H9 (cell line): ENCODE measurements around the gene HCN1. TPM values are rescaled to one million over a fixed set of nuclear protein-coding genes. Genes with fewer than 3 reads are reported as not detected.

Experiments
- DNase-seq: peaks from one replicate; pipeline ENCODE4 v3.0.0-alpha.2; 2017
- H2AFZ ChIP-seq: one replicate; pipeline ENCODE4 v1.6.1; 2013; ENCODE audit warnings: mild to moderate bottlenecking, low read length, control low read depth, moderate library complexity
- H2AK5ac ChIP-seq: 2 replicates; pipeline ENCODE4 v1.6.1; 2013; ENCODE audit warnings: low read length, control low read depth, mixed read lengths; ENCODE audit not compliant: insufficient read length
- H2BK120ac ChIP-seq: one replicate; pipeline ENCODE4 v1.6.1; 2013; ENCODE audit warnings: low read depth, mild to moderate bottlenecking, low read length, control low read depth, inconsistent platforms; ENCODE audit not compliant: poor library complexity, severe bottlenecking
- H2BK12ac ChIP-seq: 2 replicates; pipeline ENCODE4 v1.6.1; 2013; ENCODE audit warnings: low read length, control low read depth, mixed read lengths, low read depth; ENCODE audit not compliant: insufficient read length
- H2BK15ac ChIP-seq: 2 replicates; pipeline ENCODE4 v1.6.1; 2013; ENCODE audit warnings: low read depth, low read length, control low read depth
- H2BK20ac ChIP-seq: one replicate; pipeline ENCODE4 v1.6.1; 2013; ENCODE audit warnings: low read depth, mild to moderate bottlenecking, low read length, control low read depth, inconsistent platforms; ENCODE audit not compliant: poor library complexity, severe bottlenecking
- H2BK5ac ChIP-seq: 2 replicates; pipeline ENCODE4 v1.6.1; 2013; ENCODE audit warnings: low read length, control low read depth, mixed read lengths; ENCODE audit not compliant: insufficient read length
- H3K14ac ChIP-seq: 2 replicates; pipeline ENCODE4 v1.6.1; 2013; ENCODE audit warnings: low read length, control low read depth; ENCODE audit not compliant: insufficient read depth
- H3K18ac ChIP-seq: 2 replicates; pipeline ENCODE4 v1.6.1; 2013; ENCODE audit warnings: low read depth, mild to moderate bottlenecking, mixed read lengths, low read length, control low read depth; ENCODE audit not compliant: insufficient read length
- H3K23ac ChIP-seq: 2 replicates; pipeline ENCODE4 v1.6.1; 2013; ENCODE audit warnings: low read length, control low read depth, mixed read lengths, low read depth; ENCODE audit not compliant: insufficient read length
- H3K23me2 ChIP-seq: 2 replicates; pipeline ENCODE4 v1.6.1; 2013; ENCODE audit warnings: low read depth, mild to moderate bottlenecking, mixed read lengths, low read length, control low read depth; ENCODE audit not compliant: insufficient read length, poor library complexity, severe bottlenecking
- H3K27ac ChIP-seq: 2 replicates; pipeline ENCODE4 v1.5.1; 2013; ENCODE audit warnings: low read length, control low read depth, mixed read lengths, low read depth; ENCODE audit not compliant: insufficient read length
- H3K27me3 ChIP-seq: 2 replicates; pipeline ENCODE4 v1.6.1; 2013; ENCODE audit warnings: low read length, control low read depth, inconsistent platforms; ENCODE audit not compliant: insufficient read depth
- H3K4ac ChIP-seq: 2 replicates; pipeline ENCODE4 v1.6.1; 2013; ENCODE audit warnings: low read depth, mild to moderate bottlenecking, control low read depth, inconsistent platforms, low read length, moderate library complexity
- H3K4me1 ChIP-seq: 2 replicates; pipeline ENCODE4 v1.6.1; 2013; ENCODE audit warnings: low read length, control low read depth, inconsistent platforms; ENCODE audit not compliant: insufficient read depth
- H3K4me2 ChIP-seq: 2 replicates; pipeline ENCODE4 v1.6.1; 2013; ENCODE audit warnings: low read length, control low read depth, mixed read lengths; ENCODE audit not compliant: insufficient read length, insufficient read depth
- H3K56ac ChIP-seq: 2 replicates; pipeline ENCODE4 v1.6.1; 2013; ENCODE audit warnings: low read depth, mild to moderate bottlenecking, mixed read lengths, low read length, control low read depth; ENCODE audit not compliant: insufficient read length
- H3K79me1 ChIP-seq: 2 replicates; pipeline ENCODE4 v1.6.1; 2013; ENCODE audit warnings: low read depth, mild to moderate bottlenecking, moderate library complexity, low read length, control low read depth, inconsistent platforms; ENCODE audit not compliant: insufficient read depth, poor library complexity, severe bottlenecking
- H3K79me2 ChIP-seq: 2 replicates; pipeline ENCODE4 v1.6.1; 2013; ENCODE audit warnings: low read length, control low read depth, inconsistent platforms; ENCODE audit not compliant: insufficient read depth
- H3K9ac ChIP-seq: 2 replicates; pipeline ENCODE4 v1.6.1; 2013; ENCODE audit warnings: low read length, control low read depth, mixed read lengths; ENCODE audit not compliant: insufficient read length; ENCODE audit errors: extremely low read depth
- H3K9me3 ChIP-seq: one replicate; pipeline ENCODE4 v1.6.1; 2013; ENCODE audit warnings: low read depth, low read length, inconsistent platforms; ENCODE audit not compliant: control insufficient read depth
- H3T11ph ChIP-seq: one replicate; pipeline ENCODE4 v1.6.1; 2013; ENCODE audit warnings: mild to moderate bottlenecking, low read length, control low read depth, inconsistent platforms
- H4K20me1 ChIP-seq: one replicate; pipeline ENCODE4 v1.6.1; 2013; ENCODE audit not compliant: control insufficient read depth, insufficient read length, insufficient read depth
- H4K5ac ChIP-seq: 2 replicates; pipeline ENCODE4 v1.6.1; 2013; ENCODE audit warnings: low read depth, mild to moderate bottlenecking, mixed read lengths, low read length, control low read depth; ENCODE audit not compliant: insufficient read length
- H4K8ac ChIP-seq: replicated peaks from 2 replicates; pipeline ENCODE4 v1.6.1; 2013; ENCODE audit warnings: low read length, control low read depth, mixed read lengths, low read depth; ENCODE audit not compliant: insufficient read length
- H4K91ac ChIP-seq: 2 replicates; pipeline ENCODE4 v1.6.1; 2013; ENCODE audit warnings: low read depth, mild to moderate bottlenecking, moderate library complexity, mixed read lengths, low read length, control low read depth; ENCODE audit not compliant: insufficient read length
- H3K27ac Mint-ChIP-seq, 3 experiments: 2 replicates in 2 of 3; 3 replicates in 1 of 3; pipeline ENCODE4 v1.8.0; 2020 to 2021; ENCODE audit warnings: mixed read lengths in 3 of 3, mild to moderate bottlenecking in 1 of 3, moderate library complexity in 1 of 3
- H3K27me3 Mint-ChIP-seq: 2 replicates; pipeline ENCODE4 v1.8.0; 2021; ENCODE audit warnings: low read depth, mild to moderate bottlenecking, moderate library complexity, mixed read lengths
- H3K36me3 Mint-ChIP-seq, 3 experiments: 2 replicates in 2 of 3; 3 replicates in 1 of 3; pipeline ENCODE4 v1.8.0; 2020 to 2021; ENCODE audit warnings: low read depth in 3 of 3, mixed read lengths in 3 of 3; ENCODE audit not compliant: insufficient read depth in 1 of 3
- H3K4me1 Mint-ChIP-seq, 2 experiments: 2 replicates each; pipeline ENCODE4 v1.8.0; 2020; ENCODE audit warnings: mixed read lengths in 2 of 2
- H3K4me3 Mint-ChIP-seq, 2 experiments: 2 replicates in 1 of 2; 3 replicates in 1 of 2; pipeline ENCODE4 v1.8.0; 2020 to 2021; ENCODE audit warnings: mild to moderate bottlenecking in 2 of 2, mixed read lengths in 2 of 2, moderate library complexity in 1 of 2
- H3K9me3 Mint-ChIP-seq, 2 experiments: 2 replicates in 1 of 2; 3 replicates in 1 of 2; pipeline ENCODE4 v1.8.0; 2020; ENCODE audit warnings: mild to moderate bottlenecking in 2 of 2, mixed read lengths in 2 of 2, moderate library complexity in 1 of 2
- WGBS: extraction: QIAGEN DNeasy Blood & Tissue Kit; methylation state at CpG from one replicate; pipeline ENCODE4 v1.1.7; 2013; ENCODE audit warnings: missing lambda C conversion rate, low lambda C conversion rate, mixed read lengths; ENCODE audit not compliant: insufficient read length; ENCODE audit errors: extremely low coverage; 5-methylcytosine and 5-hydroxymethylcytosine counted together
- total RNA-seq: library from RNA; stranded (reverse); gene quantifications from 2 replicates; pipeline ENCODE4 v1.2.1, GENCODE V29; 2021
- TF ChIP-seq, protein P1 (sequence below): fragments of 200-600 bp; sonication (generic); conservative IDR thresholded peaks from 3 replicates; pipeline ENCODE4 v1.8.0; 2021; ENCODE audit warnings: antibody characterized with exemption, mild to moderate bottlenecking

The HCN1 gene
- total RNA-seq, 1 experiment from 2014 or later: 4.6 TPM

DNA sequence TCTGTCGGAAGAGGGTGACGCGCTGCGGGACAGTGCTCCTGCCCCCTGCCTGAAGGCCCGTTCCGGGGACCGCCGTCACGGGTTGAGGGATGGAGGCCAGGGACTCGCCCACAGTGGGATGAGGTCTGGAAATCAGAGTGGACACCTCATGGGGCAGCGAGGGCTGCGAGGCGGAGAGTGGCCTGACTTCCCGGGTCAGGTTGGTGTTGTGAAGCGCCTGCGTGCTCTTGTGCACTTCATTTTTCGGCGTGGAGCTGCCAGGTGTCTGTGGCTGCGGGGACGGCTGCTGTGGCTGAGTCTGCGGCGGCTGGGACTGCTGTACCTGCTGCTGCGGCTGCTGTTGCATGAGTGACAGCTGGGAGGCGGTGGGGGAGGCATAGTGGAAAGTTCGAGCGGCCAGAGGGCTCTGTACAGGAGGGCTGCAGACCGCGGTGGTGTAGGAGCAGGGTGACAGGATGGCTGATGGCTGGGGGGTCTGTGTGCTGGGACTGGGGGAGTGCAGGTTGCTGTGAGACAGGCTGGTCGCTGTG lies 434.1 kb downstream of the HCN1 start:
- Histone ChIP-seq H4K8ac (no peak overlapping the region), H2BK5ac (no peak overlapping the region), H3K14ac (no peak overlapping the region; the same call in 1 of the 2 replicates), H2AFZ (no peak overlapping the region), H2BK12ac (no peak overlapping the region), H3K56ac (no peak overlapping the region), H3K18ac (no peak overlapping the region), H2AK5ac (no peak overlapping the region), H3K27me3 (no peaks in the 10 kb centered on the region), H4K20me1 (no peaks in the 10 kb centered on the region), H3K4me2 (no peak overlapping the region), H3K9me3 (no peaks in the 10 kb centered on the region), H3K79me2 (no peaks in the 10 kb centered on the region), H3K4me1 (no peaks in the 10 kb centered on the region), H4K5ac (no peak overlapping the region), H3T11ph (no peak overlapping the region), H3K79me1 (no peaks in the 10 kb centered on the region), H2BK20ac (no peak overlapping the region), H3K4ac (no peak overlapping the region), H2BK120ac (no peak overlapping the region), H3K27ac (no peak overlapping the region), H4K91ac (no peak overlapping the region), H3K23me2 (no peaks in the 10 kb centered on the region), H2BK15ac (no peak overlapping the region), H3K9ac (no peak overlapping the region), H3K23ac (no peak overlapping the region)
- DNase-seq: no peak
- TF ChIP-seq, protein P1, sequence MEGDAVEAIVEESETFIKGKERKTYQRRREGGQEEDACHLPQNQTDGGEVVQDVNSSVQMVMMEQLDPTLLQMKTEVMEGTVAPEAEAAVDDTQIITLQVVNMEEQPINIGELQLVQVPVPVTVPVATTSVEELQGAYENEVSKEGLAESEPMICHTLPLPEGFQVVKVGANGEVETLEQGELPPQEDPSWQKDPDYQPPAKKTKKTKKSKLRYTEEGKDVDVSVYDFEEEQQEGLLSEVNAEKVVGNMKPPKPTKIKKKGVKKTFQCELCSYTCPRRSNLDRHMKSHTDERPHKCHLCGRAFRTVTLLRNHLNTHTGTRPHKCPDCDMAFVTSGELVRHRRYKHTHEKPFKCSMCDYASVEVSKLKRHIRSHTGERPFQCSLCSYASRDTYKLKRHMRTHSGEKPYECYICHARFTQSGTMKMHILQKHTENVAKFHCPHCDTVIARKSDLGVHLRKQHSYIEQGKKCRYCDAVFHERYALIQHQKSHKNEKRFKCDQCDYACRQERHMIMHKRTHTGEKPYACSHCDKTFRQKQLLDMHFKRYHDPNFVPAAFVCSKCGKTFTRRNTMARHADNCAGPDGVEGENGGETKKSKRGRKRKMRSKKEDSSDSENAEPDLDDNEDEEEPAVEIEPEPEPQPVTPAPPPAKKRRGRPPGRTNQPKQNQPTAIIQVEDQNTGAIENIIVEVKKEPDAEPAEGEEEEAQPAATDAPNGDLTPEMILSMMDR: no peak
- no CpG with 5 or more reads among the region's 29 CpGs for WGBS
- Mint-ChIP-seq H3K4me3 (no peak overlapping the region), H3K27me3 (no peaks in the 10 kb centered on the region), H3K9me3 (0 out of 5 replicates have a peak, but pooled peaks cover 0 to 2% of the 10 kb centered on the region in 2 experiments), H3K36me3 (peaks cover 0 to 10% (median 3%) of the 10 kb centered on the region in 3 experiments; a peak in 5 of 7 replicates), H3K4me1 (peaks cover 4 to 6% of the 10 kb centered on the region in 2 experiments), H3K27ac (peak overlapping the region in 1 of 3 experiments; percentile 95; a peak in 1 of 7 replicates)
